AG04450 (cell line): ENCODE results near the gene ITSN1. TPM values are rescaled to one million over a fixed set of nuclear protein-coding genes. Genes with fewer than 3 reads are reported as not detected.

Experiments used
- CTCF ChIA-PET: fragments of 300-600, 350-600 bp; formaldehyde crosslinking; extraction: SDS; loops from one replicate; lab custom pipeline; 2022; ENCODE audit warnings: antibody characterized with exemption, inconsistent platforms; lab: Charles Lee
- POLR2A ChIA-PET: fragments of 350-600 bp; formaldehyde crosslinking; extraction: SDS; loops from one replicate; lab custom pipeline; 2021; ENCODE audit warnings: antibody characterized with exemption, inconsistent platforms; lab: Yijun Ruan, JAX
- DNase-seq: peaks from one replicate; pipeline ENCODE4 v3.0.0-alpha.2; 2011; ENCODE audit warnings: low read depth, low spot score
- H3K27ac ChIP-seq: one replicate; pipeline ENCODE4 v1.5.1; 2012; ENCODE audit warnings: low read depth, low read length, control low read depth
- H3K27me3 ChIP-seq: one replicate; pipeline ENCODE4 v1.6.0; 2012; ENCODE audit warnings: low read length; ENCODE audit not compliant: control insufficient read depth, insufficient read depth
- H3K4me3 ChIP-seq: 2 replicates; pipeline ENCODE4 v1.5.1; 2011; ENCODE audit warnings: mild to moderate bottlenecking, low read depth, low read length, control low read depth
- H3K9me3 ChIP-seq: 2 replicates; pipeline ENCODE4 v1.5.1; 2012; ENCODE audit warnings: low read length; ENCODE audit not compliant: control insufficient read depth, insufficient read depth
- polyA plus RNA-seq: library from polyadenylated mRNA; depleted of rRNA; stranded (reverse); fragments of >200 nt; gene quantifications from 2 replicates; pipeline ENCODE4 v1.2.3, GENCODE V29; 2011
- TF ChIP-seq, protein P1 (sequence below): IDR thresholded peaks from 2 replicates; pipeline ENCODE4 v1.5.1; 2011; ENCODE audit warnings: low read depth, low read length, control low read depth, inconsistent platforms

ITSN1 gene
- polyA plus RNA-seq, 1 experiment, result 51.5 TPM

DNA sequence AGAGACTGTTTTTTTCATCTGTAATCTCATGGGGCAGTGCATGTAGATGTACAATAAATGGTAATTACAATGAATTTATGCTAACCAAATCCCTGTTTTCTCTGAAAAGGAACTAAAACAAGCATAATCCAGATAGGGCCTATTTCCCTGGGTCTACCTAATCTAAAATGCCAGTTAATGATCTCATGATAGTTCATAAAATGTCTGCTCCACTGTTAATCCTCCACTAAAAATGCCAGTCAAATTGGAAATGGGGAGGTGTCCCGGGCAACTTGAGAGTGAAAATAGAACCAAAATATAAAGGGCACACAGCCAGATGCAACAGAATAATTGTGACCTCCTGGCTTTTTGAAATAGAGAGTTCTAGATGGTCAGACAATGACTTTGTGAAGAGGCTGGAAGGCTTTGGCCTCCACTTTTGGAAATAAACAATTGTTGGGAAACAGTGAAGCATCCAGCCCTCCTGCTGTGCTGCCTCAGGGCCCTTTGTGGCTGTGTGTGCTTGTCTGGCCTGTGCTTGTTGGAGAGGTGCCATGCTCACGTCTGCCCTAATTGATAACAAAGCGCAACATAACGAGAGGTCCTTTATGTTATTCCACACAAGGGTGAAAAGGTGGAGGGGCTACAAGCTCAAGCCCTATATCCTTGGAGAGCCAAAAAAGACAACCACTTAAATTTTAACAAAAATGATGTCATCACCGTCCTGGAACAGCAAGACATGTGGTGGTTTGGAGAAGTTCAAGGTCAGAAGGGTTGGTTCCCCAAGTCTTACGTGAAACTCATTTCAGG is 175.6 kb downstream of the ITSN1 start:
- ChIA-PET CTCF (no interaction called here), POLR2A (no interaction called here)
- DNase-seq, result no peak

DNA sequence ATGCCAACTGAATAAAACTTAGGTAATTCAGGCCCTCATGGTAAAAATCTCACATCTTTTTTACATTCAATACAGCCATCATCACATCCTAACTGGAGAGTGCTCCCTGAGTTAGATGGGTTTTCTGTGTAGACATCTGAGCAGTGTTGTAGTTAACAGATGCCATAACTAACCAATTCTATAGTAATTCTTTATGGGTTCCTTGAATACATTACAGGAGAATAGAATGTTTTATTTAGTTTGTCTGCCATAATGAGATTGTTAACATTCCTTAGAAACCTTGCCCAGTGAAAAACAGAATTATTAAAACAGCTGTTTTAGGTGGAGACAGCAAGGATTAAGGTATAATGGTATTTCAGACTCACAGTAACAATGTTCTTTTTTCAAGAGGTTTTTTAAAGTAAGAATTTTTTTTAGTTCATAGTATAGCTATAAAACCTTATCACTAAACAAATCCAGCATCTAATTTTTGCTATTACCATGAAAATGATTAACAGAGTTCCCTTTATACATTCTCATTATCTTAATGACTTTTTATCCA is 178.0 kb downstream of the ITSN1 start:
- POLR2A ChIA-PET, result no interaction called here
- TF ChIP-seq, protein P1, sequence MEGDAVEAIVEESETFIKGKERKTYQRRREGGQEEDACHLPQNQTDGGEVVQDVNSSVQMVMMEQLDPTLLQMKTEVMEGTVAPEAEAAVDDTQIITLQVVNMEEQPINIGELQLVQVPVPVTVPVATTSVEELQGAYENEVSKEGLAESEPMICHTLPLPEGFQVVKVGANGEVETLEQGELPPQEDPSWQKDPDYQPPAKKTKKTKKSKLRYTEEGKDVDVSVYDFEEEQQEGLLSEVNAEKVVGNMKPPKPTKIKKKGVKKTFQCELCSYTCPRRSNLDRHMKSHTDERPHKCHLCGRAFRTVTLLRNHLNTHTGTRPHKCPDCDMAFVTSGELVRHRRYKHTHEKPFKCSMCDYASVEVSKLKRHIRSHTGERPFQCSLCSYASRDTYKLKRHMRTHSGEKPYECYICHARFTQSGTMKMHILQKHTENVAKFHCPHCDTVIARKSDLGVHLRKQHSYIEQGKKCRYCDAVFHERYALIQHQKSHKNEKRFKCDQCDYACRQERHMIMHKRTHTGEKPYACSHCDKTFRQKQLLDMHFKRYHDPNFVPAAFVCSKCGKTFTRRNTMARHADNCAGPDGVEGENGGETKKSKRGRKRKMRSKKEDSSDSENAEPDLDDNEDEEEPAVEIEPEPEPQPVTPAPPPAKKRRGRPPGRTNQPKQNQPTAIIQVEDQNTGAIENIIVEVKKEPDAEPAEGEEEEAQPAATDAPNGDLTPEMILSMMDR, result no peak
- Histone ChIP-seq H3K27me3 (no peaks in the 10 kb centered on the region), H3K4me3 (no peak overlapping the region), H3K27ac (no peak overlapping the region), H3K9me3 (no peaks in the 10 kb centered on the region)
- CTCF ChIA-PET, result interaction anchor here (0.7 to 1.9 kb wide), 2 partner anchors 75 to 214 kb away, joined by 3 to 6 read pairs; no protein-coding TSS in a partner anchor
- no peak for DNase-seq

More for the DNA sequence above, 175.6 kb downstream of the ITSN1 start:
- TF ChIP-seq, protein P1, result no peak
- Histone ChIP-seq H3K27ac (no peak overlapping the region), H3K27me3 (no peaks in the 10 kb centered on the region), H3K9me3 (no peaks in the 10 kb centered on the region), H3K4me3 (no peak overlapping the region)

DNA sequence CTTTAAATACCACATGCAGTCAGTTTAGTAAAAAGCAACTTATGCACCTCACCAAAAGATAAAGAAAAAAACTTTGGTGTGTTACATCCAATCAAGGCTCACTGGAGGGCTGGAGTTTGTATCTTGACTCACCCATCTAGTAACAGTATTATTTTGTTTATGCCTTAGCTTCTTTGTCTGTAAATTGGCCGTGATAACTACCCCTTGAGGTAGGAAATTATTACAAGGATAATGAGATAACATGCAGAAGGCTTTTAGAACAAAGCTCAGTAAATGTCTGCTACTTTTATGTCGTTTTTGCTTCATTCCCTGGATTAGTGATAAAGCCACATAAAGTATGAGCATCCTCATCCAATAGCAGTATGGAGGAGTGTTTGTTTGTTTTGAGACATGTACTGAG is 178.5 kb downstream of the ITSN1 start:
- DNase-seq, result no peak
- no peaks in the 10 kb centered on the region for H3K27me3 ChIP-seq
- POLR2A ChIA-PET, result no interaction called here
- H3K4me3 ChIP-seq, result no peak overlapping the region
- TF ChIP-seq, protein P1, result no peak
- CTCF ChIA-PET, result interaction anchor here (0.7 to 1.9 kb wide), 2 partner anchors 74 to 215 kb away, joined by 3 to 6 read pairs; no protein-coding TSS in a partner anchor
- H3K9me3 ChIP-seq, result no peaks in the 10 kb centered on the region
- H3K27ac ChIP-seq, result no peak overlapping the region

DNA sequence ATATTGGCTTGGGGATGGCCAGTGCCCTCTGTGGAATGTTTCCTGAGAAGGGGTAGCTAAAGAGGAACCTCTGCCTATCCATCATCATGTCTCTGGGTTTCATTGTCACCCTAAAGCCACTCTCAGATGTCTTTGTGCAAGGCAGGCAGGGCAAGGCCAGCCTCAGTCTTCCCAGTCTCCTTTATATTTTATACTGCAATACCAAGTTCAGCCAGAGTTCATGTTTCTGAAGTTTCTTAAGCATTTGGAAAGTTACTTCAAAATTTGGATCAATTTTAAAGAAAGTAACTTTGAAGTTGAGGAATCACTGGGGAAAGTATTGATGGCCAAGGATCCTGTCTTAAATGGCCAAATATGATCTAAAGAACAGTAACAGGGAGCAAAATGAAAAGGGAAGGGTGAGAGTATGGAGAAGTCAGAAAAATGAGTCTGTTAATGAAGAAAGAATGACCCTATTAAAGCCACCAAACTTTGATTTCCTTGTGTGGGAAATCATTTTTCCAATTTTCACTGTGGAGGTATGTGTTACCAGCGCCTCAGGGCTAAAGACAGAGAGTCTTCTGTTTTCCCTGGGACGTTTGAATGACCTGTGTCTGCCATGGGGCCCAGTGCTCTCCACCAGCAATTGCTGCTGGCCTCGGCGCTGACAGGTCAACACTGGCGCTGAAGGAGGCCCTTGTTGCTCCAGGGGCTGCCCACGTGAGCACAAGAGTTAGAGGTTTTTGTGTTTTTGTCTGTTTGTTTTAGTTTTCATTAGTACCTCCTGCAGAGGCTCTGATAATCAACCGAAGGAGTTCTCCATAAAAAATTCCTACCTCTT is 179.4 kb downstream of the ITSN1 start:
- TF ChIP-seq, protein P1, result no peak
- no peak overlapping the region for H3K4me3 ChIP-seq
- no peak overlapping the region for H3K27ac ChIP-seq
- H3K9me3 ChIP-seq, result no peaks in the 10 kb centered on the region
- CTCF ChIA-PET, result interaction anchor here (1.9 kb wide), 1 partner anchor 73 kb away, joined by 6 read pairs; no protein-coding TSS in a partner anchor
- no peaks in the 10 kb centered on the region for H3K27me3 ChIP-seq
- no peak for DNase-seq
- POLR2A ChIA-PET, result no interaction called here
